ENCODE results near the gene LRRC2.
"Not testable (repeated sequence)": the region's sequence is repeated elsewhere in the genome, so short reads cannot be mapped to it uniquely, and the experiment has no call there.

The LRRC2 gene

DNA sequence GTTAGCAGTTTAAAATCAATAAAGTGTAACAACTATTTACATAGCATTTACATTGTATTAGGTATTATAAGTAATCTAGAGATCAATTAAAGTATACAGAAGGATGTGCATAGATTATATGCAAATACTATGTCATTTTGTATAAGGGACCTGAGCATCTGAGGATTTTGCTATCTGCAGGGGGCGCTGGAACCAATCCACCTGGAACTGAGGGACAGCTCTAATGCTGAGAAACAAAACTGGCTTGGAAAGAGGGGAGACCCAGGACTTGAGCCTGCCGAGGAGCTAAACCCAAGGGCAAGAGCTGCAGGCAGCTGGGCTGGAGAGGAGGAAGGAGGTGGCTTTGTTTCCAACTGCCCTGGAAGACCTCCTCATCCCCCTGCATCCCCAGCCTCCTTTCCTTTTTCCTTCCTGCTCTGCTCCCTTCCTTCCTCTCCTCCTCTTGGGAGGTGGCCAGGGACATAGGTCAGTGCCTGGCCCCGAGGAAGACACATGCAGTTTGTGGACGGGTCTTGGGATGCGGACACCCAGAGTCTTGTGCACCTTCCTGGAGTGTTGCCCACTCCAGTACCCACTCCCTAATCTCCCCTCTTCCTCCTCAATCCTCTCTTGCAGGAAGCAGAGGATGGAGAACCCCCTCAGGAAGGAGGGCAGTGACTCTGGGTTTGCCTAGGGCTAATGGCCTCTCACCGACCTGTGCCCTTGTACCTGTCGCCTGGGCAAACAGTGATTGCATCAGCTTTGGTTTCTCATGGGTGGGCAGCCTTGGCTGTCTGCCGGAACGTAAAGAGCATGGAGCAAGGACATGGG, 69.2 kb downstream of the LRRC2 start:
- DNase-seq (ENCODE audit: low spot score), result peak; percentile 64

DNA sequence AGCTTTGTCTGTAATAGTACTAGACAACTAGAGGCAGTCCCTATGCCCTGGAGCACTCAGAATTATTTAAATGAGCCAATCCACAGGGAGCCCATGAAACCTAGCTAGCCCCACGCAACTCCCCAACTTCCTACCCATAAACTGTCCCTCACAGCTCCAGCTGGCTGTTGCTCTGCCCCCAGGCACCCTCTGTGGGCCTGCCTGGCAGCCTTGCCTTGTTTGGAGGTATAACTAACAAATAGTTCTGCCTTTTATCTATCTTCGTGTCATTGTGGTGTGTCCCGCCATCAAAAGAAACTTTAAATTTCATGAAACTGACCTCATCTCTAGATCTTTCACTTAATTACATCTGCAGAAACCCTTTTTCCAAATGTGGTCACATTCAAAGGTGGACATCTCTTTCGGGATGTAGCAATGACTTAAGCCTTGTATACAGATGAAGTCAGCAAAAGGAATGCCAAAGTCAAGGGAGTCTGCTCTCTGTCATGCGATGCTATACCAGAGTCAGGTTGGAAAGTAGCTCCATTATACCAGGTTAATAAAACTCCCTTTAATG, 70.1 kb downstream of the LRRC2 start:
- no peak for DNase-seq (ENCODE audit: low spot score)

DNA sequence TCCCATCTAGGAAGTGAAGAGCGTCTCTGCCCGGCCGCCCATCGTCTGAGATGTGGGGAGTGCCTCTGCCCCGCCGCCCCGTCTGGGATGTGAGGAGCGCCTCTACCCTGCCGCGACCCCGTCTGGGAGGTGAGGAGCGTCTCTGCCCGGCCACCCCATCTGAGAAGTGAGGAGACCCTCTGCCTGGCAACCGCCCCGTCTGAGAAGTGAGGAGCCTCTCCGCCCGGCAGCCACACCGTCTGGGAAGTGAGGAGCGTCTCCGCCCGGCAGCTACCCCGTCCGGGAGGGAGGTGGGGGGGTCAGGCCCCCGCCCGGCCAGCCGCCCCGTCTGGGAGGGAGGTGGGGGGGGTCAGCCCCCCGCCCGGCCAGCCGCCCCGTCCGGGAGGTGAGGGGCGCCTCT, 71.6 kb downstream of the LRRC2 start:
- not testable (repeated sequence) for DNase-seq (ENCODE audit: low spot score)

DNA sequence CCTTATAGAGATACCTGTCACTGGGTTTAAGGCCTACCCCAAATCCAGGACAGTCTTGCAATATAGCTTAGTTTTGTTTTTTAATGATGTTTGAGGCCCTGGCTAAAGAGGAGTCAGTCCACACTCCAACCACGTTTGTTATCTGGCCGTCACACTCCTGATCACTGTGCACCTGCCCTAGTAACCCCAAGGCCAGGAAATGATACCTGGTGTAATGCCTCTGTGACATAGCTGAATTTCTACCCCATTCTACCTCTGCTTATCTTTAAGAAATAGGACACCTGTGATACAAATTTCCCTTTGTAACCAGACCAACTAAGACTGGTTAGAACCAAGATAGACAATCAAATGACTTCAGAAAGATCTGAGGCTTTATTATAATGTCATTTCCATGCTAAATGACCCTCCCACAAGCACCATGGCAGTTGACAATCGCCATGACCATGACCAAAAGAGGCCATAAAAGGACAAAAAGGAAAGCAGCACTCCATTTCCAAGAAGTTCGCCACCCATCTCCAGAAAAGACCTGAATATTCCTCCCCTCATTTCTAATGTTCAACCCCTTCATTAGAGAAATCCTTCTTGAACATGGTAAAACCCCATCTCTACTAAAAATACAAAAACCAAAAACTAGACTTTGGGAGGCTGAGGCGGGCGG, 73.1 kb downstream of the LRRC2 start:
- no peak for DNase-seq (ENCODE audit: low spot score)

DNA sequence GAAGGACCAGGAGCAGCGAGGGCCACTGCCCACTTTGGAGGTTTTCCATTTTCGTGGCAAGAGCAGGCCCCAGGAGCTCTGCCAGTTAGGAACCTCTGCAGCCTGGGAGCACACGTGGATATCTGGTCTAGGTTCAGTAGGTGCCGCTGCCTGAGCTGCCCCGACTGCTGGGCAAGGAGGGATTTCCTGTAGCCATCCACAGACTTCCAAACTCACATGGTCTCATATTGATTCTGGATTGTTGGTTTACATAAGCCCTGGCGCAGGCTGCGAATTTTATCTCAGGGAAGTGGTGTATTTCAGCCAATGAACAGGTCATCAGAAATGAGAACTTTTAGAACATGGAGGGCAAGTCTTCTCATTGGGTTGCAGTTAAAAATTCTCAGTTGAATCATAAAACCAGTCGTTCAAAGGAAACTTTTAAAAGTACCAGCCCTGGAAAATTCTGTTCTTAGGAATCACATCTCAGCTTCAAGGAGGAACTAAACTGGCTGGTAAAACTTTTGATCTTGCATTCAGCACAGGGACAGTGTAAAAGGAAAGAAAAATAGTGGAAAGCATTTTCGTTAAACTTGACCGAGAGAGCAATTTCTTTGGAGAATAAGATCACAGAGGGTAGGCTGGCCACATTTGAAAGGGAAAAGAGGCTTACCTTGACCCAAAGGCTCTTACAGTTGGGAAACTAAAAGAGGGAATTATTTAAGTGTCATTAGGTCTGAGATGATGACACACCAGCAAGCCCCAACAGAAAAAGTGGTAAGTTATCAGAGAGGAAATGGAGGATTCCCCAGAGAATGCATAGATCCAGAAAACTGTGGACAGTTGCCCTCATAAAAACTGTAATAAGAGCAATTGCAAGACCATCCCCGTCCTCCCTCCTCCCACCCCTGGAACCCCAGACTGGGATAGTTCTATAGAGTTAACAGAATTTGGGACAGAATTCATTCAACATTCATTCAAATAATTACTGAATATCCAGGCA, 74.7 kb downstream of the LRRC2 start:
- DNase-seq (ENCODE audit: low spot score), result no peak

DNA sequence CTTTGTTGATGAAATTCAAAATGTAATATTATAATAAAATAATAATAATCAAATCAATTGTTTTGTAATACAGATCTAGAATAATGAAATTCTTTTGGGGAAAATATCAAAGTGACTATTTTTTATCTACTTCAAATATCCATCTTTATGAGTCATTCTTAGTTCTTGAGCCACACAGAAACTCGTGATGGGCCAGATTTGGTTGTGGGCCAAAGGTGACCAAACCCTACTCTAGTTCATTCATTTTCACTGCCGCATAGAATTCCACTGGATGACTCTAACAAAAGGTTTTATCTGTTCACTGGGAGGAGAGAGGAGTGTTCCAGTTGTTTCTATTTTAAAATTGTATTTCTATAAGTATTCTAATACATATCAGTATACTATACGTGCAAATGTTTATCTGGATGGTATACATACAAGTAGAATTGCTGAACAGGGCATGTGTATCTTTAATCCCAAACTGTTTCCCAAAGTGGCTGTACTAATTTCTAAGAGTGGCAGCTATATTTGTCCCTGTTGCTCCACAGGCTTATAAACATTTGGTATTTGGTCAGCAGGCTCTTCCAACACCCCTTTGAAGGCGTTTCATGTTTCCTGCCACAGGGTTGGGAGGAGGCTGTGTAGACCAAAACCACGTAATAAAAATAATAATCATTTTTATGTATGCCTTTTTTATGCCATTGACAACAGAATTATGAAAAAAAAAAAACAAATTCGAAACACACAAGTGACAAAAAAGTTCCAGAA, 75.6 kb downstream of the LRRC2 start:
- DNase-seq (ENCODE audit: low spot score), result no peak

DNA sequence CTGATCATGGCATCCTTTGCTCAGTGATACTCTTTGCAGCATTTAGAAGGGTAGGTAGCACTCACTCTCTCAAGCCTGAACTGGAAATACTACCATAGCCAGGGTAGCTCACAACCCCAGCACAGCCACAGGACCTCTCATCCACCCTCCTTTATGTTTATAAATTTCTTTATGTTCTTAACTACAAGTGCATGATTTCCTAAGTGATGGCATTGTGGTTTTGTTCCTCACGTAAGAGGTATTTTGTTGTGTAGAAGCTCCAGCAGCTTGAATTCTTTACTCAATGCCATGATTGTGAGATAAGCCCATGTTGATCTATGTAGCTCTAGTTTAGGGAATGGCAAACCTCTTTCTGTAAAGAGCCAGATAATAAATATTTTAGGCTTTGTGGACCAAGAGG, 76.2 kb downstream of the LRRC2 start:
- no peak for DNase-seq (ENCODE audit: low spot score)

DNA sequence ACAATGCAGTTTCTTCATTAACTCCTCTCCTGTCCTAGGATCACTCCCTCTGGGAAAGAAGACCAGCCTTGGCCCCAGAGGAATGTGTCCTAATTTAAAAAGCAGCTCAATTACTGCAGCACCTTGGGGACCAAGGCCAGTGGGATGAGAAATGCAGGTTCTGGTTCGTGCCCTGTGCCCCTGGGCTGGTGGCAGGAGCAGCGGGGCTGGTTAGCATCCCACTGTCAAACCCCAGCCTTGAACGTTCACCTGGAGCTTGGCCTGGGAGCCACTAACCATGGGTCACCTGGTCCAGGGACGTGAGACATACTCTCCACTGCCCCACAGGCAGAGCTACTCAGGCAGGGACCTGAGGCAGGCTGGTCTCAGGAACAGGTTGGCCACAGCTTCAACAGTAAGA, 76.7 kb downstream of the LRRC2 start:
- no peak for DNase-seq (ENCODE audit: low spot score)

DNA sequence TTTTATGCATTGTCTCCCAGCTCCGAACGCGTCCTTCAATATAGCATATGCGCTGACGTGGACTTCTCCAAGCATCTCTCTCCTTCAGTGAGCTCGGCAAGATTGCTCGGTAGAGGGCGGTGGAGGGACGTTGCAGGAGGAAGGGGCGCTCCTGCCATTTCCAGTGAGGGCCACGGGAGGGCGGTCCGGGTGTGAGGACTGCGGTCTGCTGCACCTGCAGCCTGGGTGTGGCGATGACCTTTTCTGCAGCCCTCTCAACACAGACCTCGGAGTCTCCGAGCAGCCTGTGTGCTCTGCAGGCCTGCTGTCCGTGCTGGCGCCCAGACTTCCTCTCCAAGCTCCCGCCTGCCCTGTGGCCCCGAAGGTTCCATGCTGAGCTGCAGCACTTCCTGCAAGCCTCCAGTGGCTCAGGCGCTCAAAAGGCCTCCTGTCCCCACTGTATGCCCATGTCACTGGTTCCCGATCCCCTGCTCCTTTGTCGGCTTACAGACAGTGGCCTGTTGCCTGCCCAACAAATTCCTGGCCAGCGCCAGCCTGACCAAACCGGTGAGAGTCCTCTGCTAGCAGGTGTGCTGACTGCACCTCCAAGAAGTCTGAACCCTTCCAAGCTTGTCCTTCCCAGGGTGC, 77.3 kb downstream of the LRRC2 start:
- peak; percentile 97 for DNase-seq (ENCODE audit: low spot score)

DNA sequence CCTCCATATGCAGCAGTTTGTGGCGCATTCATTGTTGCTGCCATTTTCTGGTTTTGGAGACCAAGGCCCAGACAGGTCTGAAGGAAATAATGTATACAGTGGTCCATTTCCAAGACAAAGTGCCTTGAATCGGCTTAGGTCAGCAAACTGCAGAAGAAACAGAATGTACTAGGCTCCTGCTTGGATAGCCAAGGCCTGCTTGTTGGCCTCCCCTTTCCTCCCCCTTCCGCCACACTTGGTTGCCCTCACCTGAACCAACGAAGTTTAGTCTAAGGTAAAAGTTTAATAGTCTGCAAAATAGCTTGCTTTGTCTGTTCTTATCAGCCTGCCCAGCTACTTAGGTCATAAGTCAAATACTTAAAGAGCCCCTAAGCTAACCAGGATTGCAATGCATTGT, 80.3 kb downstream of the LRRC2 start:
- no peak for DNase-seq (ENCODE audit: low spot score)

DNA sequence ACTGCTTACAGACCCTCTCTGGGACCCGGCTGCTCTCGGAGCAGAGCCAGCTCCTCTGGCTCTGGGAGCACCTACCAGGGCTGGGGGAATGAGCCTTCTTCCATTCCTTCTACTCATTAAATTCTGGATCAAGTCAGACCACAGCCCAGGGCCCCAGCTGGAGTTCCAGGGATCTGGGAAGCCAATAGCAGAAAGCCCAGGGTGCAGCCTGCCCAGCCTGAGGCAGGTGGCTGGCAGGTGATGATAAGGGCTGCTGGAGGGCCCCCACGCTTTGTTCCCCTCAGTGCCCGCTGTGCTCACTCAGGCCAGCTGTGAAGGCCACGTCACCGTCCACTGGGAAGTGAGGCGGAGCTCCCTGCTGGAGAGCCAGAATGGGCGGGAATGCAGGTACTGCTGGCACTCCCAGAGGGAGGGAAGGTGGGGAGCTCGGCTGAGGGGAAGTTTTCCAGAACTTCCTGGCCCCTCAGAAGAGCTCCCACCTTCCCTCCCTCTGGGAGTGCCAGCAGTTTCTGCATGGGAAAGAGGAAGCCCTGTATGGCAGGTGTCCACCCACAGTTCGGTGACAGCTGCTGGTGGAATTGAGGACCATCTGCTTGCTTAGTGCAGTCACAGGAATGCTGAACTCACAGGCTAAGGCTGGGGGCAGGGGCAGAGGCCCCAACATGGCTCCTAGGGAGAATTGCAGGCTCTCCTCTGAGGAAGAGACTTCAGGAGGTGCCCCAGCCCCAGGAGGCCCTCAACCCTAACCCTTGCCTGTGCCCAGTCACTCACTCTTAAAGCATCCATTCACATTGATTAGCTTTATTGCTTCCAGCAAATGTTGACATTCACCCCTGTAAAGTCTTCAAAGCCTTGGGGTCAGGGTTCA, 81.0 kb downstream of the LRRC2 start:
- peak; percentile 75 for DNase-seq (ENCODE audit: low spot score)

DNA sequence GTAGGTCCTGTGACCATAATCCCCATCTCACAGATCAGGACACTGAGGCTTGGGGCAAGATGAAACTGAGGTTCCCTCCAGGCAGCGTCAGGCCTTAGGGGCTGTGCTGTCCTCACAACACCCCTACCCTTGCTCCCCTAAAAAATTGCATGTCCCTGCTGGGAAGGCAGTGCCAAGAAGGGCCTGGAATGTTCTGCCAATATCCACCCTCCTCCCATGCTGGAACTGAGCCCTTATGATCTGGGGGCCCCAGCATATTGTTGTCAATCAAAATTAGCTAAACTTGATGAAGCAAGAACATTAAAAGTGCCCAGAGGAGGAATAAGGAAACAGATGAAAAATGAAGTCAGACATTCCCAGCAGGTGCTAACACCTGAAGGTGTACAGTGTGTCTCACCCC, 81.7 kb downstream of the LRRC2 start:
- no peak for DNase-seq (ENCODE audit: low spot score)

DNA sequence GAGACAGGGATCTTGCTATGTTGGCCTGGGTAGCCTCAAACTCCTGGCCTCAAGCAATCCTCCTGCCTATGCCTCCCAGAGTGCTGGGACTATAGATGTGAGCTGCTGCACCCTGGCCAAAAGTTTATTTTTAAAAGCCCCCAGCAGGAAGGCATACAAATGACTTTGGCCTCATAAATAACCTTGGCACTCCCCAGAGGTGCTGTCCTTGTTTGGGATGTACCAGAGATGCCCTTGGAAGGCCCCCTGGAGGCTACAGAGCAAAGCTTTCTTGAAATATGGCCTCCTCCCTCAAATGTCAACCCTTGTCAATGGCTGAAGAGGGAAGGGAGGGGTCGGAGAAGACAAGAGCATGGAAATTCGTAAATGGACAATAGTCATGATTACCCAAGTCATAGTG, 82.3 kb downstream of the LRRC2 start:
- DNase-seq (ENCODE audit: low spot score), result no peak

DNA sequence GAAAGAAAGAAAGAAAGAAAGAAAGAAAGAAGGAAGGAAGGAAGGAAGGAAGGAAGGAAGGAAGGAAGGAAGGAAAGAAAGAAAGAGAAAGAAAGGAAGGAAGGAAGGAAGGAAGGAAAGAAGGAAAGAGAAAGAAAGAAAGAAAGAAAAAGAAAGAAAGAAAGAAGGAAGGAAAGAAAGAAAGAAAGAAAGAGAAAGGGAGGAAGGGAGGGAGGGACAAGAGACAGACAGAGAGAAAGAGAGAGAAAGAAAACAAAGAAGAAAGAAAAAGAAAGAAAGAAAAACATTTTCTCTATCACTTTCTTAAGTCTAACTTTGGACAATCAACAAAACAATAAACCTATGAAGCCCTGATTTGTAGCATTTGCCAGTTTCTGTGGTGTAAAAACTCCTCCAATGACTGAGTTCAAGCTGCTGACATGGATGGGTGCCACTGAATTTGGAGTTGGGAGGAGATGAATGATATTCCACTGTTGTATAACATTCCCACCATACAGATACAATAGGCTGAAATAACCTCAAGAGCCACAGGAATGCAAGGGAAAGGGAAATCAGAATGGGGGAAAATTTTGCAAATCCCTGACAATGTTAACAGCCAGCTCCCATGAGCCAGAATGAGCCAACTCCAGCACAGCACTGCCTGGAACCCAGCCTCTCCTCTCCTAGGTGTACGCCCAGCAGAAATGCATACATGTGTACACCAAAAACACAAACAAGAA, 83.3 kb downstream of the LRRC2 start:
- no peak for DNase-seq (ENCODE audit: low spot score)

DNA sequence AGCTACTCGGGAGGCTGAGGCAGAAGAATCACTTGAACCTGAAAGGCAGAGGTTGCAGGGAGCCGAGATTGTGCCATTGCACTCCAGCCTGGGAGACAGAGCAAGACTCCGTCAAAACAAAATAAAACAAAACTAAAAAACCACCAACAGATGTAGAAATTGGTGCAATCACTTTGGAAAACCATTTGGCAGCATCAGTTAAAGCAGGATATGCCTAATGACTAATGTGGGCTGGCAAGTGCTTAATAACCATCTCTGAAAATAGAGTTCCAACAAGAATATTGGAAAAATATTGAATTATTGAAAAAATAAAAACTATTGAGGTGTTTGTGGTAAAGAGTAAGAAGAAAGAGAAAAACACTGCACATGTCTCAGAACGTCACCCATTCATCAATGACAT, 84.5 kb downstream of the LRRC2 start:
- no peak for DNase-seq (ENCODE audit: low spot score)

DNA sequence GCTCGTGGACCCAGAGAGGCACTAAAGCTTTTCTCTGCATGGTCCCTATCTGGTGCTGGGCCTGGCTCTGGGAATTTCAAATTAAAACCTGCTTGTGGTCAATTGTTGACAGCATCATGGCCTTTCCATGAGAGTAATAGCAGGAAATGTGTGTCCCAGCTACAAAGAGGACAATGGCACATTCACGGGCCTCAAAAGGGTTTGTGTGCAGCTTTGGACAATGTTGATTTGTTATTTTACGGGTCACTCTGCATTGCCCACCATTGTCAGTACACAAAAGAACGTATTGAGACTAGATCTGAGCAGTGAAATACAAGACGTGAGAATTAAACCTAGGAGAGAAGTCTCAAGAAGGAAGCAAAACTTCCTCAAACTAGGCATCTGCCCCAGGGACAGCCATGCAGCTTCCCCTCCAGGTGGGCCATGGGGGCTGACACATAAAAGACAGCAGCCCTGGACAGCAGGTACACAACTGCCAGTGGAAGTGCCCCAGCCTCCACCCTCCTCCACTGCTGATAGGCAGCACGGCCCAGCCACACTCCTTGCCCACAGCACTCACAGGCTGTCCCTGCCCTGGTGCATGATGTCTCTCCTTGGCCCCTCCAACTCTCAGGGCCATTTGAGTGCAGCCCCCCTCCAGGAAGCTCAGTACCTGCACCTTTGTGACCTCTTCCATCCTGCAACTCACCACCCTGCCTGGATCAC, 85.5 kb downstream of the LRRC2 start:
- no peak for DNase-seq (ENCODE audit: low spot score)

DNA sequence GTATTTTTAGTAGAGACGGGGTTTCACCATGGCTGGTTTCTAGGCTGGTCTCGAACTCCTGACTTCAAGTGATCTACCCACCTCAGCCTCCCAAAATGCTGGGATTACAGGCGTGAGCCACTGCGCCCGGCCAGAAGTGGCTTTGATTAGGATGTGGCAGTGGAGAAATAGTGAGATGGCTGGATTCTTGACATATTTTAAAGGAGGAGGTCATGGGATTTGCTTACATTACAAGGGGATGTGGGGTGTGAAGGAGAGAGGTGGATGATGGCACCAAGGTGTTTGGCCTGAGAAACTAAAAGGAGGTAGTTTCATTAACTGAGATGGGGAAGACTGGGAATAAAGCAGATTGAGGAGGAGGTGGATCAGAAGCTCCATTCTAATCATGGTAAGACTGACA, 86.4 kb downstream of the LRRC2 start:
- no peak for DNase-seq (ENCODE audit: low spot score)

DNA sequence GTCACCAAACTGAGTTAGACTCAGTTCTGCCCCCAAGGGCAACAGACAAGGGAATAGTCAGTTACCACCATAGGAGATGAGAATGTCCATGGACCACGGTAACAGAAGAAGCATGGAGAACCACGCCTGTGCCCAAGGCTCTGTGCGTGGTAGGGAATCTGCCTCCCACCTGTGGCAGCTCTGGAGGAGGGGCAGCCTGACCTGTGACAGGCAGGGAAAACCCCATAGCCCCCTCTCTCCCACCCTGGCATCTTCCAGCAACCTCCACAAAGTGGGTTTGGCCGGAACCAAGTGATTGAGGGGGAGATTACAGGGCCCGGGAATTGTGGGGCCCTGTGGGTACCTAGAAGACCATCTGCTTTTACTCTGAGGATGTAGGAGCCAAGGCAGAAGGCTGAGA, 87.1 kb downstream of the LRRC2 start:
- no peak for DNase-seq (ENCODE audit: low spot score)

DNA sequence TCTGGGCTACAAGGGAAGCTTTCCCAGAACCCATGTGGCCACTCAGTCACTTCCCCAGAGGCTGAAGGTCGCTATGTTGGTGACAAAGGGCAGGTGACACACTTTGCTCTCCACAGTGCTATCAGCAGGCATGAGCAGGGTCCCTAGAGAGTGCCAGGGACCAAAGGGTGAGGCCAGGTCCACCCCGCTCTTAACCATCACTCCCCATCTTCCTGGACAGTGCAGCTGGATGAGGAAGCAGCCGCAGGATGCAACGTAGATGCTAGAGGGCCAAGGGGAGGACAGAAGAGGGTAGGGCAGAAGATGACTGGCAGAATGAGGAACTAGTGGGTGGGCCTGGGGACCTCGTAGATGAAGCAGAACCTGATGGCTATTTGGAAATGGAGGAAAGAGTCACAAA, 87.8 kb downstream of the LRRC2 start:
- no peak for DNase-seq (ENCODE audit: low spot score)

All from iPS-NIHi11 (cell line).